ENCODE measurements around the gene SIM1. TPM values are rescaled to one million over a fixed set of nuclear protein-coding genes. Genes with fewer than 3 reads are reported as not detected.

The SIM1 gene
- total RNA-seq, 1 experiment from 2014 or later = 0.13 TPM

DNA sequence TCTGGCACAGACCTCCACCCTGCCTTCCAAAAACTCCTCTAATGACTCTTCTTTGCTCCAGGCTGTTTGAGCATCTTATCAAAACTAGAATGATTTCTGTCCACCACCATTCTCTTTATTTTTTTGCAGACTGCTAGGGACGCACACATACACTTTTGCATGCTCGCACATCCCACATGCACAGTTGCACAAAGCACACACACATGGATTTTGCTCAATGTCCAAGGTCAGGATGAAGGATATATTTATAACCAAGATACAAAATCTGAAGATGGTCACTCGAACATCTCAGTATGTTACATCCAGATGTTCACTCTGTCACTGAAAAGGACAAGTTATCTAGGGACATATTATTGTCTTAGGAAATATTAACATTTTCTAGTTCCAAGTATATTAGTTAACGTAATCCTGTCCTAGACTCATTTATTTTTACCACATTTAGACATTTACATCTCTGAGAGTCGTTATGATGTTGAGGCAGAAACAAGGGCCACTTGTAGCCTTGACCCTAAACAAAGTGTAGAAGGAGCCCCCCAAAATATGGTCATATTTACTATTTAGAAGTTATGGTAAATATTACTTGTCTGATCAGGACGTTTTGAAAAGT, 3.4 kb upstream of the SIM1 start:
- no TSS peak for BruUV-seq (replicated peaks)
- no peak for TF ChIP-seq EZH2 (IDR thresholded peaks at IDR 0.05; ENCODE audit: low read depth)
- TF ChIP-seq, protein P1, sequence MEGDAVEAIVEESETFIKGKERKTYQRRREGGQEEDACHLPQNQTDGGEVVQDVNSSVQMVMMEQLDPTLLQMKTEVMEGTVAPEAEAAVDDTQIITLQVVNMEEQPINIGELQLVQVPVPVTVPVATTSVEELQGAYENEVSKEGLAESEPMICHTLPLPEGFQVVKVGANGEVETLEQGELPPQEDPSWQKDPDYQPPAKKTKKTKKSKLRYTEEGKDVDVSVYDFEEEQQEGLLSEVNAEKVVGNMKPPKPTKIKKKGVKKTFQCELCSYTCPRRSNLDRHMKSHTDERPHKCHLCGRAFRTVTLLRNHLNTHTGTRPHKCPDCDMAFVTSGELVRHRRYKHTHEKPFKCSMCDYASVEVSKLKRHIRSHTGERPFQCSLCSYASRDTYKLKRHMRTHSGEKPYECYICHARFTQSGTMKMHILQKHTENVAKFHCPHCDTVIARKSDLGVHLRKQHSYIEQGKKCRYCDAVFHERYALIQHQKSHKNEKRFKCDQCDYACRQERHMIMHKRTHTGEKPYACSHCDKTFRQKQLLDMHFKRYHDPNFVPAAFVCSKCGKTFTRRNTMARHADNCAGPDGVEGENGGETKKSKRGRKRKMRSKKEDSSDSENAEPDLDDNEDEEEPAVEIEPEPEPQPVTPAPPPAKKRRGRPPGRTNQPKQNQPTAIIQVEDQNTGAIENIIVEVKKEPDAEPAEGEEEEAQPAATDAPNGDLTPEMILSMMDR (conservative IDR thresholded peaks at IDR 0.05) = no peak
- Histone ChIP-seq H3K4me3 (no peak overlapping the region), H3K36me3 (ENCODE audit: low read depth) (no peaks in the 10 kb centered on the region), H2AFZ (no peak overlapping the region), H3K4me2 (no peak overlapping the region), H3K79me2 (ENCODE audit: low read depth) (no peaks in the 10 kb centered on the region), H3K27ac (no peak overlapping the region), H3K4me1 (replicated peaks; ENCODE audit: insufficient read depth) (no peaks in the 10 kb centered on the region), H3K9me3 (ENCODE audit: insufficient read depth, low read depth) (no peaks in the 10 kb centered on the region), H4K20me1 (ENCODE audit: insufficient read depth) (no peaks in the 10 kb centered on the region), H3K27me3 (ENCODE audit: insufficient read depth, low read depth) (no peaks in the 10 kb centered on the region), H3F3A (ENCODE audit: insufficient read depth, low read depth) (no peaks in the 10 kb centered on the region), H3K9me2 (ENCODE audit: insufficient read depth) (no peaks in the 10 kb centered on the region)
- POLR2A ChIA-PET (ENCODE audit: unreplicated experiment) = no interaction called here
- CTCF ChIA-PET = no interaction called here
- intact Hi-C loops (cut with micrococcal nuclease; ENCODE audit: unreplicated experiment) = no loop called here
- no peak for DNase-seq

DNA sequence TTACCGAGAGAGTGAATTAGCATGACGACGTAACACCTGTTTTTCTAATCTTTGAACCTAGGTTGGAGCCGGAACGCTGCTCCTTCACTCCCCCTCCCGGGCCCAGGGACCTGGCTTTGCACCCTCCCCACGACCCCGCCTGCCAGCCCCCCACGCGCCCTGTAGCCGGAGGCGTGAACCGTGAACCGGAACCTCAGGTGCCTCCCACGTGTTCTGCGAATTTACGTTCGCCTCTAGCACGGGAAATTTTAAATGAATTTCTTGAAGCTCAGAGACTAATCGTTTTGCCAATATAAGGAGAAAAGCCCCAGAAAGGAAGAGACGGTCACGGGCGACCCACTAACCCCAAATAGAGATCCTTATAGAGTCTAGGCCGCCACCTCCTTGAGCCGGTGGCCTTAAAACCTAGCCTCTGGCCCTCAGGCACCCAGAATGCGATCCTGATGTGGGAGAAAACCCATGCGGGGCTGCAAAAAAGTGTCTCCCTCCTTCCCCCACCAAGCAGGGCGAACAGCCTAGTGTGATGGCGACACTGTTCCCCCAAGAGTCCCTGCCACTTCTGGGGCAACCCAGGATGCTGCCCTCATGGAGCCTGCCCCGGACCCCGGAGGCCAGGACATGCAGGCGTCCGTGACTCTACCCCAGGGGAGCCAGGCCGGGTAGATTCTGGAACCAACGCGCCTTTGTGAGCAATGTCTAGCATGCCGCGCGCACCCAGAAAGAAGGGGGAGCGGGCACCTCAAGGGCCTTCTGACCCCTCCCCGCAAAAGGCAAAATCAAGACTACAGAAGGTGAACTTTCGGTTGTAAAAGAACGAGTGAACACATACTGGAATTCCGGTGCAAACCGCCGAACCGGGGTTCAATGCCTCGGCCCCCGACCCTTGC, 2.7 kb upstream of the SIM1 start:
- CTCF ChIA-PET = no interaction called here
- Histone ChIP-seq H3K27me3 (ENCODE audit: insufficient read depth, low read depth) (no peaks in the 10 kb centered on the region), H3K79me2 (ENCODE audit: low read depth) (no peaks in the 10 kb centered on the region)

GRCh38 chr6:100466410-100467128, 1.8 kb upstream of the SIM1 start:
- no TSS peak for BruUV-seq (replicated peaks)
- CTCF ChIA-PET = no interaction called here
- DNase-seq = no peak

More for the DNA sequence above, 2.7 kb upstream of the SIM1 start:
- no peak overlapping the region for H2AFZ ChIP-seq
- no peaks in the 10 kb centered on the region for H3K4me1 ChIP-seq (replicated peaks; ENCODE audit: insufficient read depth)
- TF ChIP-seq EZH2 (IDR thresholded peaks at IDR 0.05; ENCODE audit: low read depth) = no peak
- TF ChIP-seq, protein P1 (conservative IDR thresholded peaks at IDR 0.05) = no peak
- no peak overlapping the region for H3K27ac ChIP-seq
- H3K36me3 ChIP-seq (ENCODE audit: low read depth) = no peaks in the 10 kb centered on the region
- H4K20me1 ChIP-seq (ENCODE audit: insufficient read depth) = no peaks in the 10 kb centered on the region
- intact Hi-C loops (cut with micrococcal nuclease; ENCODE audit: unreplicated experiment) = no loop called here
- no peak overlapping the region for H3K4me2 ChIP-seq
- no peaks in the 10 kb centered on the region for H3F3A ChIP-seq (ENCODE audit: insufficient read depth, low read depth)
- POLR2A ChIA-PET (ENCODE audit: unreplicated experiment) = no interaction called here
- DNase-seq = no peak
- no TSS peak for BruUV-seq (replicated peaks)
- H3K9me2 ChIP-seq (ENCODE audit: insufficient read depth) = no peaks in the 10 kb centered on the region
- H3K4me3 ChIP-seq = no peak overlapping the region
- no peaks in the 10 kb centered on the region for H3K9me3 ChIP-seq (ENCODE audit: insufficient read depth, low read depth)

More at GRCh38 chr6:100466410-100467128, 1.8 kb upstream of the SIM1 start:
- Histone ChIP-seq H3F3A (ENCODE audit: insufficient read depth, low read depth) (no peaks in the 10 kb centered on the region), H3K27me3 (ENCODE audit: insufficient read depth, low read depth) (no peaks in the 10 kb centered on the region), H3K9me3 (ENCODE audit: insufficient read depth, low read depth) (no peaks in the 10 kb centered on the region), H4K20me1 (ENCODE audit: insufficient read depth) (no peaks in the 10 kb centered on the region), H2AFZ (no peak overlapping the region; the same call in 1 of the 2 replicates), H3K36me3 (ENCODE audit: low read depth) (no peaks in the 10 kb centered on the region), H3K79me2 (ENCODE audit: low read depth) (no peaks in the 10 kb centered on the region), H3K4me3 (no peak overlapping the region), H3K27ac (no peak overlapping the region), H3K4me2 (no peak overlapping the region), H3K4me1 (replicated peaks; ENCODE audit: insufficient read depth) (no peaks in the 10 kb centered on the region), H3K9me2 (ENCODE audit: insufficient read depth) (no peaks in the 10 kb centered on the region)
- TF ChIP-seq, protein P1 (conservative IDR thresholded peaks at IDR 0.05) = no peak
- no peak for TF ChIP-seq EZH2 (IDR thresholded peaks at IDR 0.05; ENCODE audit: low read depth)
- POLR2A ChIA-PET (ENCODE audit: unreplicated experiment) = no interaction called here
- intact Hi-C loops (cut with micrococcal nuclease; ENCODE audit: unreplicated experiment) = no loop called here
